HG02840 (cell line): ENCODE data around the gene AXIN2.
"Not testable (repeated sequence)": the region's sequence is repeated elsewhere in the genome, so short reads cannot be mapped to it uniquely, and the experiment has no call there.

Experiments used
- ATAC-seq: cut with Tn5 transposase; IDR thresholded peaks from one replicate; pipeline ENCODE4 v1.9.1; 2021; ENCODE audit warnings: mild to moderate bottlenecking, moderate library complexity, moderate number of reproducible peaks; ENCODE audit not compliant: unreplicated experiment, low FRiP score

The AXIN2 gene

DNA sequence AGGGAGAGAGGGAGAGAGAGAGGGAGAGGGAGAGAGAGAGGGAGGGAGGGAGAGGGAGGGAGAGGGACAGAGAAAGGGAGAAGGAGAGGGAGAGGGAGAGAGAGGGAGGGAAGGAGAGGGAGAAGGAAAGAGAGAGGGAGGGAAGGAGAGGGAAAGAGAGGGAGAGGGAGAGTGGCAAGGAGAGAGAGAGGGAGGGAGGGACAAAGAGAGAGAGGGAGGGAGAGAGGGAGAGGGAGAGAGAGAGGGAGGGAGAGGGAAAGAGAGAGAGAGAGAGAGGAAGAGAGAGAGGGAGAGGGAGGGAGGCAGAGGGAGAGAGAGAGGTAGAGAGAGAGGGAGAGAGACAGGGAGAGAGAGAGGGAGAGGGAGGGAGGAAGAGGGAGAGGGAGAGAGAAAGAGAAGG lies 73.5 kb downstream of the AXIN2 start:
- ATAC-seq, result no peak

DNA sequence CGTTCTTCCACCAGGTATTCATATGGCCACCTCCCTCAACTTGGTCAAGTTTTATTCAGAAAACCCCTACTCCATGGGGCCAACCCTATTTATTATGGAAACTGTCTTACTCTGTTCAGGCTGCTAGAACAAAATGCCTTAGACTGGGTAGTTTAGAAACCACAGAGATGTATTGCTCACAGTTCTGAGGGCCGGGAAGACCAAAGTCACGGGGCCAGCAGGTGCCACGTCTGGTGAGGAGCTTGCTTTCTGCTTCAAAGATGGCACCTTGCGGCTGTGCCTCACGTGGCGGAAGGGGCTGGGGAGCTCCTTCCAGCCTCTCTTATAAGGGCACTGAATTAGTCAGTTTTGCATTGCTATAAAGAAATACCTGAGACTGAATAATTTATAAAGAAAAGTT lies 74.3 kb downstream of the AXIN2 start:
- ATAC-seq, result no peak

DNA sequence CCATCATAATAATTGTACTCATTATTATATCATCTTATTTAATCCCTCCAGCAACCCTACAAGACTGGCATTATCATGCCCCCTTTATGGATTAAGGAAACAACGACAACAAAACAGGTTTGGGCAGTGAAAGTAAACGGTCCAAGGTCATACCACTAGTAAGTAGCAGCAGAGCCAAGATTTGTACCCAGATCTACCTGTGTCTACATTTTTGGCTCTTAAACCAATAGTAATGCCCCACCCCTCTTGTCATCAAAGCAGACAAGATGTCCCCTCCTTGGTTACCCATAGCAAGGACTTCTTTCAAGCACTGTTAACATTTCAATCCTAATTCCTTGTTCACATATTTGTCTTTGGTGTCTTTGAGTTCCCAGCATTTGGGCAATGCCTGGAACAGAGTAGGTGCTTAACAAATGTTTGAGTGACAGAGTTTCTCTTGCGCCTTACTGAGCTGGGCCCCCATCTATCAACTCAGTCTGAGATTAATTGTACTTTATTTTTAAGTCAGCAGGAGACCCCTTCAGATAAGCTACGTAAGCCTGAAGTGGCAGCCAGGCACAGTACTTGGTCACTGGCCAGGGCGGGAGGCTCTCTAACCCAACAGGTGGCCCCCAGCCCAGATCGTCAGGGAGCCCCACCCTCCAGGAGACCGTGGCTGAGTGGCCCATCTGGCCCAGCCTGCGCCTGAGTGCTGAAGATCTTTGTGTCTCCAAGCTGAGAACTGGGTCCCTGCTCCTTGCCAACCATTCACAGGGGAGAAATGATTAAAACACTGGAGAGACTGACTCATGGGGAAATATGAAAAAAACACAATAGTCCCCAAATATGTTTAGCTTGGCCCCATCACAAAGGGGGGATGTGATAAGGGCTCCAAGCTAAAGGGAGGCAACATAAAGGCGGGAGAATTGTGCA lies 75.8 kb downstream of the AXIN2 start:
- ATAC-seq, result no peak

DNA sequence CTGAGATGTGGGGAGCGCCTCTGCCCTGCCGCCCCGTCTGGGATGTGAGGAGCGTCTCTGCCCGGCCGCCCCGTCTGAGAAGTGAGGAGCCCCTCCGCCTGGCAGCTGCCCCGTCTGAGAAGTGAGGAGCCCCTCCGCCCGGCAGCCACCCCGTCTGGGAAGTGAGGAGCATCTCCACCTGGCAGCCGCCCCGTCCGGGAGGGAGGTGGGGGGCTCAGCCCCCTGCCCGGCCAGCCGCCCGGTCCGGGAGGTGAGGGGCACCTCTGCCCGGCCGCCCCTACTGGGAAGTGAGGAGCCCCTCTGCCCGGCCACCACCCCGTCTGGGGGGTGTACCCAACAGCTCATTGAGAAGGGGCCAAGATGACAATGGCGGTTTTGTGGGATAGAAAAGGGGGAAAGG lies 77.0 kb downstream of the AXIN2 start:
- not testable (repeated sequence) for ATAC-seq

DNA sequence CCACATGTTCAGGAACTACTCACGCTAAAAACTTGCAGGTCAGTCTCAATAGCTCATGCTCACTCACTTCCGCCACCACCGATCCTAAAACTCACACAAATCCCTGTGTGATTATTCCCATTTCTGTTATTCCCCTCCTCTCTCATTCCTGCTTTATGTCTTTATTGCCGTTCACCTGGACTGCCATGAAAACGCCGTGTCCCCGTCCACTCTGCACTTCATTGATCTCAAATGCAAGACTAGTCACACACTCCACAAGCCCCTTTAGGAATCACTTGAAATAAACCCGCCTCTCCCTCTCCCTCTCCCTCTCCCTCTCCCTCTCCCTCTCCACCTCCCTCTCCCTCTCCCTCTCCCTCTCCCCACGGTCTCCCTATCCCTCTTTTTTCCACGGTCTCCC lies 78.0 kb downstream of the AXIN2 start:
- ATAC-seq, result no peak

DNA sequence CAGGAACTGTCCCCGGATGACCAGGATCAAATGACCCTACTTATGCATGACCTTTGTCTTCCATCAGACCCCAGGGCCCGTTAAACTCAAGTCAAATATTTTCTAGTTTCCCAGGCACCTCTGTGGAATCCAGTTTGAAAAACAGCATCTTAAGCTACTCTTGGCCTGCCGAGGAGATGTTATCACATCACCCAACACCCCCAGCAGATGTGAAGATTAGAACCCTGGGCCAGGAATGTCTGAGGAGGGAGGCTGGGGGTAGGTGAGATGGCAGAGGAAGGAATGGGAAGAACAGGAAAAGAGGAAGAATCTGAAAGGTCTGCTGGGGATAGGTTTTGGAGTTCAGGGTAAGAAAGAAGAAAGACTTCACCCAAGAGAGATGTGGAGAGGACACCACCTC lies 79.2 kb downstream of the AXIN2 start:
- no peak for ATAC-seq

DNA sequence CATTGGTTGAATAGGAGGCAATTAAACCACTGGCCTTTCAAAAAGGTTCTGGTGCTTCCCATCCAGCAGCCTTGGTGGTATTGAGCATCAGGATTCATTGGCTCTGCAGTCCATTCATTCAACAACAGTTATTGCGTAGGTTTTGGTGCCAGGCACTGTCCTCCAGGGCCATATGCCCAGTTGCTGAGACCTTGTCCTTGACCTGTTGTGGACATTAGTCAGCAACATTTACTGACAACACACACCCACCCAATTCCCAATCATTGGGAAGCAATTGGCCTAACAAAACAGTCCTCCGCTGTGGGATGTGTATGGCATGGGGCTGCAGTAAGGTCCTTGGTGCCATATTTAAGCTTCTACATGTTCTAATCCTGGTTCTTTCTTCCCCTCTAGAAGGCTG lies 82.2 kb downstream of the AXIN2 start:
- no peak for ATAC-seq
